ENCODE measurements around the gene HOXB6.

DNA sequence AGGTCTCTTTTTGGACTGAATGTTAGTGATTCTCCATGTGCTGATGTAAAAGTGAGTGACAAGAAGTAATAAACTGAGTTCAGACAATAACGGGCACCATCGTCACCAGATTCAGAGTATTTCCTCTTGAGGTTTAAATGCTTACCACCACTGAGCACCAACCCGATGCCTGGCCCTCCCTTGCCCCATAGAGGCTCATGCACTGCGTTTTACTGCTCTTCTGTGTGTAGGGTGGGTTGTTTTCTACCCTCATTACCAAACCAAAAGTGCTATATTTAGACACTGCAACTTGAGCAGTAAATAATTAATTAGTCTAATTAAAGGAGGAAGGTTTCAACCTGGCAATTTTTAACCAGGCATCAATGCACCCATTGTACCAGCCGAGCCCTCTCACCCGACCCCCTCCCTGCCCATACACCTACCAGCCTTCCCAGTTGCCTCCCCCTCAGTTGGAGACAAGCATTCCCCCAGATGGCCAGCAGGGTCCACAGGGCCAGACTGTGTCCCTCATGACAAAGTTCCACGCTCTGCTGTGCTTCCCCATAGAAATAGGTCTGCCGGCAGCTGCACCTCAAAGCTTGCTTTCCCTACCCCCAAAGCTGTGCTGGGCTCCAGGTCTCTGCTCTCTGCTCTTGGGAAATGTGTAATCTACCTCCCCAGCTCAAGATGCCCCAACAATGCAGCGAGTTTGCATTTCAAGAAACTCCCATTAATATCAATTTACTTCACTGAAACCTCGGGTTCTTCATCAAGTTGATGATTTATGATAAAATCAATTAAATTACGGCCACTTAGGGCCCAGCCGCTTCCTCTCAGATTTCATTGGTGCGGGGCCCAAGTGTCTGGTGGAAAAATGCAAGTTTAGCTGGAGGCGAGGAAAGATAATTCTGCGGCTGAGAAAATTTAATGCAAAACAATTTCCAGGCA is 42.6 kb downstream of the HOXB6 start:
- no peak for TF ChIP-seq EZH2 (IDR thresholded peaks at IDR 0.05; ENCODE audit: borderline replicate concordance, low read depth, low read length, severe bottlenecking)
- TF ChIP-seq, protein P1, sequence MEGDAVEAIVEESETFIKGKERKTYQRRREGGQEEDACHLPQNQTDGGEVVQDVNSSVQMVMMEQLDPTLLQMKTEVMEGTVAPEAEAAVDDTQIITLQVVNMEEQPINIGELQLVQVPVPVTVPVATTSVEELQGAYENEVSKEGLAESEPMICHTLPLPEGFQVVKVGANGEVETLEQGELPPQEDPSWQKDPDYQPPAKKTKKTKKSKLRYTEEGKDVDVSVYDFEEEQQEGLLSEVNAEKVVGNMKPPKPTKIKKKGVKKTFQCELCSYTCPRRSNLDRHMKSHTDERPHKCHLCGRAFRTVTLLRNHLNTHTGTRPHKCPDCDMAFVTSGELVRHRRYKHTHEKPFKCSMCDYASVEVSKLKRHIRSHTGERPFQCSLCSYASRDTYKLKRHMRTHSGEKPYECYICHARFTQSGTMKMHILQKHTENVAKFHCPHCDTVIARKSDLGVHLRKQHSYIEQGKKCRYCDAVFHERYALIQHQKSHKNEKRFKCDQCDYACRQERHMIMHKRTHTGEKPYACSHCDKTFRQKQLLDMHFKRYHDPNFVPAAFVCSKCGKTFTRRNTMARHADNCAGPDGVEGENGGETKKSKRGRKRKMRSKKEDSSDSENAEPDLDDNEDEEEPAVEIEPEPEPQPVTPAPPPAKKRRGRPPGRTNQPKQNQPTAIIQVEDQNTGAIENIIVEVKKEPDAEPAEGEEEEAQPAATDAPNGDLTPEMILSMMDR (IDR thresholded peaks at IDR 0.05; ENCODE audit: borderline replicate concordance, extremely low read depth, low read length, poor library complexity, severe bottlenecking), result no peak

Data from DND-41 (cell line).